ENCODE data around the gene CXXC1.
"Not testable (repeated sequence)": the region's sequence is repeated elsewhere in the genome, so short reads cannot be mapped to it uniquely, and the experiment has no call there.

CXXC1 gene

DNA sequence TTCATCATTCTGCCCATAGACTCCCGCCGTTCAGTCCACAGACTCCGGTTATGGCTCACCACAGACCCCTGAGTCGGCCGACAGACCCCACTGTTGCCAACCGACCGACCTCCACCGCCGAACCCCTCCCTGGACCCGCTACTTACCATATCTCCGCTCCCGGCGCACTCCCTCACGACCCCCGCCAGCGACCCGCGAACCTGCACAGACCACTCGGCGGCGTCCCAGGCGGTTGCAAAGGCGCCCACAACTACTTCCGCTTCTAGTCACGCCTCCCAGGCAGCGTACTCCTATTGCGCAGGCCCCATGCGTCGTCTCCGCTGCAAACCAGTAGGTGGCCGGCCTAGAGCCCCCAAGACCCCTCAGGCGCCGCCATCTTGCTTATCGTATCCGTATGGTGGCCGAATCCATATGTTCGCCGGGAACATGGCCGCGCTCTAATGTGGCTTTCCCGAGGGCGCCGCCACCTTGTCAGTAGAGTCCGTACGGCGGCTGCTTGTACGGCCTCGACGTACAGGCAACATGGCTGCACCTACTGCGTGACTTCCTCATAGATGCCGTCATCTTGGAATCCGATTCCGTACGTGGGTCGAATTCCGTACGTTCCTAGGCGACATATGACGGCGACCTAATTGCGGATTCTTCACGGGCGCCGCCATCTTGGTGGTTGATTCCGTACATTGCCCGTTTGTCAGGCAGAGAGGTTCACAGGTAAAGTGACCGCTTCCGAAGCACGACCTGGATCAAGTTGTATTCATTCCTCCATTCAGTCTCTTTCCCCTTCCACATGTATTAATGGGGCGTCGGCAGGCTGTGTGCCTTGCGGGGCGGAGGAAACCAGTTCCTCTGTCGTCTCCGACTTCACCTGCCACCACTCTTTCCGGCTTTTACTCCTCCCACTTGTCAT, at the start of gene CXXC1:
Gene CXXC1 (minus strand): TSS at position 252 of the 907 bp plus-strand sequence. CDS start 103 bp downstream, at position 149.
- DNase-seq (ENCODE audit: low spot score), result peak; percentile 98

DNA sequence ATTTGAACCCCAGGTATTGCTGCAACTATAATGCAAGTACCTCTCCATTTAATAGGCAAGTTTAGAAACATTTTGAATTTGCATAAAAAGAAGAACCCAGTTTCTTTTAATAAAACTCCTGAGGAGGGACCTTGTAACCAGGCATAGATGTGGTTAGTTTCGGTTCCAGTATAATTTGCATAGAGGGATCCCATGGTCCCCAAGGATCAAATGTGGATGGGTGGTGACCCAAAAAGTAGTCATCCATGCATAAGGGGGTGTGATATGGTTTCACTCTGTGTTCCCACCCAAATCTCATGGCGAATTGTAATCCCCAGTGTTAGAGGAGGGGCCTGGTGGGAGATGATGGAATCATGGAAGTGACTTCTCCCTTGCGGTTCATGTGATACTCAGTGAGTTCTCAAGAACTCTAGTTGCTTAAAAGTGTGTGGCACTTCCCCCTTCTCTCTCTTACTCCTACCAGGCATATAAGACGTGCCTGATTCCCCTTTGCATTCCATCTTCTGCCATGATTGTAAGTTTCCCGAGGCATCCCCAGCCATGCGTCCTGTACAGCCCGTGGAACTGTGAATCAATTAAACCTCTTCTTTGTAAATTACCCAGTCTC, 47.2 kb upstream of the CXXC1 start:
- no peak for DNase-seq (ENCODE audit: low spot score)

DNA sequence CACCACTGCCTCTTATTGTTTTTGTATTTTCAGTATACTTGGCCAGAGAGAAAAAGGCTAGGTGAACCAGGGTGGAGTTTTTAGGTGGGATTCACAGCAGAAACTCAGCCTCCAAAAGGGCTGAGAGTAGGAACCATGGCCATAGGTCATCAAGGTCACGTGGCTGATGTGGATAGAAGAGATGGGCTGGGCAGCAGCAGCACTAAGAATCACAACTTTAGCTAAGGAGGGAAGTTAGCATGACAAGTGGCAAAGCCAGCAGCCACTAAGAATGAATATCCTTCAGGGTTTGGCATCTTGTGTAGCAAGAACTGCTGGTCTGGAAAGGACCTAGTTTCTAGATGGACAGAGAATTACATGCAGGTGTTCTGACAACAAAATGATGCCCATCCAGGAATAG, 44.2 kb upstream of the CXXC1 start:
- DNase-seq (ENCODE audit: low spot score), result no peak

DNA sequence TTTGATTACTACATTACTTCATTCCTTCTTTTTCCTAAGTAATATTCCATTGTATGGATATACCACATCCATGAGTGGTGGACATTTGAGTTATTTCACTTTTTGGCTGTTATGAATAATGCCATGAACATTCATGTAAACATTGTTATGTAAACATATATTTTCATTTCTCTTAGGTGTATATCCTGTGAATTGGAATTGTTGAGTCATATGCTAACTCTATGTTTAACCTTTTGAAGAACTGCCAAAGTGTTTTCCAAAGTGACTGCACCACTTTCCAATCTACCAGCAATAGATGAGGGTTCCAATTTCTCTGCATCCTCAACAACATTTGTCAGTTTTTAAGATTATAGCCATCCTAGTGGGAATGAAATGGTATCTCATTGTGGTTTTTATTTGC, 42.7 kb upstream of the CXXC1 start:
- no peak for DNase-seq (ENCODE audit: low spot score)

DNA sequence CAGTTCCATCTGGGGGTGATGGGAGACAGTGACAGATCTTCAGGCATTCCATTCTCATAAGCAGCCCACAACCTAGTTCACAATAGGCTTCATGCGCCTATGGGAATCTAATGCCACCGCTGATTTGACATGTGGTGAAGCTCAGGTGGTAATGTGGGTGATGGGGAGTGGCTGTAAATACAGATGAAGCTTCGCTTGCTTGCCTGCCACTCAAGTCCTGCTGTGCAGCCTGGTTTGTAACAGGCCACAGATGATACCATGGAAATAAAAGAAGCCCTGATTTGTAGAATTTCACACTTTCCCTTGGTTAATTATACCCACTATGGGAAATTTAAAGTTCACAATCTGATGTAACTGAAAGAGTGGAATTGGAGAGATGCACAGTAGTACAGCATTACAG, 40.5 kb upstream of the CXXC1 start:
- no peak for DNase-seq (ENCODE audit: low spot score)

DNA sequence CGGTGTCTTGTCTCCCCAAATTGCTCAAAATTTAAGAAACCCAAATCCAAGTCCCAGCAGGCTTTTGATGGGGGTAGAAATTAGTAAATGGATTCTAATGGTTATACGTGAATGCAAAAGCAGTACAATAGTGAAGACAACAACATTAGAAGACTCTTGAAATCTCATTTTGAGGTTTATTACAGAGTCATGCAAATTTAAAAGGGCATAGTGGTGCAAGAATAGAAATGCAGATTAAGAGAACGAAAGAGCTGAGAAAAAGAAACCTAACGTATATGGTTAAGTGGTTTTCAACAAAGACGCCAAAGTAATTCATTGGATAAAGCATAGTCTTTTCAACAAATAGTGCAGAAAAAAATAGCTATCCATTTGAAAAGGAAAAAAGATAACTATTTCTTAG, 33.2 kb upstream of the CXXC1 start:
- DNase-seq (ENCODE audit: low spot score), result no peak

DNA sequence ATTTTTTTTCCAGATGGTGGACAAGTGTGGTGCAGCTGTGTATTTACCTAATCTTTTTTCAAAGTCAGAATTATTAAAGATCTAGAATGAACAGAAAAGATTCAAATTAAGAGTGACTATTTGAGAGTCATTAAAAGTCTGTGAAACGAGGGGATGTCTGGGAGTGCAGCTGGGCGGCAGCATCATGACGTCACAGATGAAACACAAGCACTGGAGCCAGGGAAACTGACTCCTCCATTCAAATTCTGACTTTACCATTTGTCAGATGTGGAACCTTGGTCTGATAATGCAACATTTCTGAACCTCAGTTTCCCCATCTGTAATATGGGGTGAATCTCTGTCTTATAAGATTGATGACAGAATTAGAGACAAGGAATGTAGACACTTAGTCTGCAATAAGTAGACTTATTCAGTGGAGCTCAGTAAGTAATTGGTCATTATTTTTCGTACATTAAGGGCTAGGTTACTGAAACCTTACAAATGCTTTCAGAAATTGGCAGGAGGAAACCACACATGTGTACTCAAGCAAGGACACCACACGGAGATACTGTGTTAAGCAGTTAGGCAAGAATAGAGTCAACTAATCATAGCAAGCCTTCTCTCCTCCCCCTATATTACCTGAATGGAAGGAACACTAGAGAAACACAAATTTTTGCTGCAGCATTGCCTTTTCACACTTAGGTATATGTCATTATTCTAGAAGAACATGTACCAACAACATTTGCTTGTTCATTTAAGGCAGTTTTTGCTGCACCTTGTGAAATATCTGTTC, 27.8 kb upstream of the CXXC1 start:
- no peak for DNase-seq (ENCODE audit: low spot score)

DNA sequence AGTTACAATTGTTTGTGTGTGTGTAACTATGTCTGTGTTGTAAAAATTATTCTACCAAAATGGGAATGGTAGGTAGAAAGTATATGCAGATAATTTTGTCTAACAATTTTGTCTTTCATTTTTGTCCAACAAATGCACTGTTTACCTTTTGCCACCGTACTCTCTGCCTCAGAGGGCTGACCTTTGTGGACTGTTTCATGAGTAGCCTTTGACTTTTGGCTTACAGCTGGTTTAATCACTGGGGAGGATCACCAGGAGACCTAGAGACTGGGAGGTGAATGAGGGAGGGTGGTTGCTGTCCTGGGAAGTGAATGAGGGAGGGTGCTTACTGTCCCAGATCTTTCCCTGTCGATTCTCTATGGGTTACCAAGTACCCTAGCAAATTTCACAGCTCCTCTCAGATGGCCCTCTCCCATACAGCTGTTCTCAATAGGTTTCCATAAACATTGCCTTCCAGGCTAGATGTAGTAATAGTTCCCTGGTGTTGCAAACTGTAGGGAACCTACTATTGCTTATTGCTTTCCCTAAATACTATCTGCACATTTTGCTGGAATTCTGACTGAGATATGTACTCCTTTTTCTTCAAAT, 26.5 kb upstream of the CXXC1 start:
- no peak for DNase-seq (ENCODE audit: low spot score)

DNA sequence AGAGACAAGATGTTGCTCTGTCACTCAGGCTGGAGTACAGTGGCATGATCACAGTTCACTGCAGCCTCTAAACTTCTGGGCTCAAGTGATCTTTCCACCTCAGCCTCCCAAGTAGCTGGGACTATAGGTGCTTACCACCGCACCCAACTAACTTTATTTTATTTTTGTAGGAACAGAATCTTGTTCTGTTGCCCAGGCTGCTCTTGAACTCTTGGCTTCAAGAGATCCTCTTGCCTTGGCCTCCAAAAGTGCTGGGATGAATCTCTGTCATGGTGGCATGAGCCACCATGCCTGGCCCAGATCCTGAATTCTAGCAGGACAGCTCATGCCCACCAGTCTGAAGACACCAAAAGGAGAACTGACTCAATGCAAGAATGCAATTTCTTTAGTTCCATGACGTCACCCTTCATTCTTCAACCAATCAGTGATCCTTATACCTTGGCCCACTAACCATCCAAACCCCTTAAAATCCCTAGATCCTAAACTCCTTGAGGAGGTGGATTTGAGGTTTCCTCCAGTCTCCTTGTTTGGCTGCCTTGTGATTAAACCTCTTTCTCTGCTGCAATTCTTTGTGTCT, 25.6 kb upstream of the CXXC1 start:
- DNase-seq (ENCODE audit: low spot score), result no peak

DNA sequence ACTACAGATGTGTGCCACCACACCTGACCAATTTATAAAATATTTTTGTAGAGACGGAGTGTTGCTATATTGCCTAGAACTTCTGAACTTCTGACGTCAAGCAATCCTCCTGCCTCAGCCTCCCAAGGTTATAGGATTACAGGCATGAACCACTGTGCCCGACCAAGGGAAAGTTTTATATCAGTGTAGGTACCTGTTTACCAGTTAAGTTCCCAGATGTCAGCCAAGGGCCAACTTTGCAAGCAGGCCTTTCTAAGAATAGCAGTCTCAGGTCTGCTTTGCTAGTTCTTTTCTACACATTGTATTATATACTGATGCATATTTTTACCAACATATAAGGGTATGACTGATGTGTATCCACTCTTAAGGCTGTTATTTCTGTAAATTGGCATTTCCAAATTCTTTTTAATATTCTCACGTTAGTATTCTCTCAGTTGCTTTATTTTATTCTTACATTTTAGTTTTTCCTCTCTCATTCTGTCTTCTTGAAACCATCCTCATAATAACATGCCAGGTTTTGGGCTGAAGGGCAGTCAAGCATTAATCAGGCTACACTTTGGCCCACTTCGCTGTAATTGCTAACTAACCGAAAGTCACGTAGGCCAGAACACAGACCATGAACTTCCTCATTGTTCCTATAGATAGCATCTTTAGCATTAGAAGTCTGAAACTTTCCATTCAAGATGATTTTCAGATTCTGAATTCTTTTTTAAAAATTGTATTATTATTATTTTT, 25.0 kb upstream of the CXXC1 start:
- DNase-seq (ENCODE audit: low spot score), result no peak

DNA sequence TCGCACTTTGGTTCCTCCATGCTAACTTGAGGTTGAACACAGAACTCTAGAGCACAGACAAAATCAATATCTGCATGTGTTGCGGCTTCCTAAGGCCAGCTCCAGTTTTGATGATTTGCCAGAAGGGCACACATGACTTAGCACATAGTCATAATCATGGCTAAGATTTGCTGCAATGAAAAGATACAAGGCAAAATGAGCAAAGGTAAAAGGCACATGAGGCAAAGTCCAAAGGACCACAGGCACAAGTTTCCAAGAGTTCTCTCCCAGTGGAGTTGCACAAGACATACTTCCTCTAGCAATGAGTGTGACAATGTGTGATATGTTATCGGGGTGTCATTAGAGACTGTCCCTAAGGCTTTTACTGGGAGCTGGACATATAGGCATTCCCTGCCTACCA, 24.2 kb upstream of the CXXC1 start:
- no peak for DNase-seq (ENCODE audit: low spot score)

DNA sequence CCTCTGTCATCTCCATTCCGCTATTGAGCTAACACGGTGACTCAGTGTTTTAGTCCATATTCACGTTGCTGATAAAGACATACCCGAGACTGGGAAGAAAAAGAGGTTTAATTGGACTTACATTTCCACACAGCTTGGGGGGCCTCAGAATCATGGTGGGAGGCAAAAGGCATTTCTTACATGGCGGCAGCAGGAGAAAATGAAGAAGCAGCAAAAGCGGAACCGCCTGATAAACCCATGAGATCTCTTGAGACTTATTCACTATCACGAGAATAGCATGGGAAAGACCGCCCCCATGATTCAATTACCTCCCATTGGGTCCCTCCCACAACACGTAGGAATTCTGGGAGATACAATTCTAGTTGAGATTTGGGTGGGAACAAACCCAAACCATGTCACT, 22.6 kb upstream of the CXXC1 start:
- DNase-seq (ENCODE audit: low spot score), result no peak

DNA sequence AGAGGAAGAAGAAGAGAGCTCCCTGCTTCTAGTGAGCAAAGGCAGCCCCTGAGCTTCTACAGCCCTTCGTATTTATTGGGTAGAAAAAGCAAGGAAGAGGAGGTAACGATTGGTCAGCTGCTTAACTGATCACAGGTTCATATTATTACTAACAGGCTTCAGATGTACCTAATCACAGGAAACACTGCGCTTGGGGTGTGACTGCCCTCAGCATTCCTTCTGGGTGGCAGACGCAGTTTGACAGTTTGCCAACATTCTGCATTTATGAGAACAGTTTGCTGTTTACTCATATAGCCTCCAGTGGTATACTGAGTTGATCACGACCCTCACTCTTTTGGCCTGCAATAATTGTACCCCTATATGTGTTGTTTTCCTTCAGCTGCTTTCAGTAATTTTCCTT, 21.4 kb upstream of the CXXC1 start:
- not testable (repeated sequence) for DNase-seq (ENCODE audit: low spot score)

DNA sequence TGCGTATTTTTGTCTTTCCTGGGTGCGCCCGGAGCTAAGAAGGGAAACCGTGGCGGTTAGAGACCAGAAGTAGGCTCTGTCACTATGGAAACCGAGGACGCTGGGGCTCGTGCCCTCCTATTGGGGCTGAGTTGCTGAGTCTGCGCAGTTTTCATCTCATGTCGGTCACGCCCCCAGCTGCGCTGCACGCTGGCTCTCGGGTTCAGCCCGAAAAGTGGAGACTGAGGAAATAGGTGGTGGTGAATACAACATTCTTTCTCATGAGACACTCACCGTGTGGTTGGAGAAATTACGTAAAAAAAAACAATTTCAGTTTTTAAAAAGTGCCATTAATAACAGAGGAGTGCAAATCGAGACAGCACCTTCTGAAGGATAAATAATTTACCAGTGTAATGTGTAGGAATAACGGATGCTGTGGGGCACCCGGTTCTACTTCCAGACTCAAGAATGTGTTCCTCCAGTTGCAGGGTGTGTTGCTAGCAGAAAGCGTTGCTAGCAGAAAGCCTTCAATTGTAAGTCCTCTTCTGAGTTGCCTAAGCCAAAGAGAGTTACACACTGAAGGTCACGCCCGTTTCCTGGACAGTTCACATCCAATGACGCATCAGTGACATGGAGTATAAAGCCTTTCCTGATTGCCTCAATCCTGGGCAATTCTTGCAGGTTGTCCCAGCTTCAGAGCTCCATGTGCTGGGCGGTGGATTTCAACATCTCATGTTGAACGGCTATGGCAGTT, 20.4 kb upstream of the CXXC1 start:
- DNase-seq (ENCODE audit: low spot score), result peak; percentile 94

DNA sequence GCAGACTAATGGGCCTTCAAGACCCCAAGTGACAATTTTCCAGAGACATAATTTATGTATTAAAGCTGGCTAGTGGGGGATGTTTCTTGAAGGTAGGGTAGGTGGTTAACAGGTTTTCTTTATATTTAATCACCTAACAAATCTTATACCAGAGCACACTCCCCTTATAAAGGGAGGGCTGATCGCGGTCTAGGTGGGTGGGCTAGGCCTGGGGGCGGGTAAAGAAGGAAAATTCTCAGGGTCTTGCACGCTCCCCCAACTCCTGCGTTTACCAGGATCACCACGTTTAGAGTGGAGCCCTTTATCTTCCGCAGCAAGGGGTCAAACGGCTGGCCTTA, 19.9 kb upstream of the CXXC1 start:
- no peak for DNase-seq (ENCODE audit: low spot score)

DNA sequence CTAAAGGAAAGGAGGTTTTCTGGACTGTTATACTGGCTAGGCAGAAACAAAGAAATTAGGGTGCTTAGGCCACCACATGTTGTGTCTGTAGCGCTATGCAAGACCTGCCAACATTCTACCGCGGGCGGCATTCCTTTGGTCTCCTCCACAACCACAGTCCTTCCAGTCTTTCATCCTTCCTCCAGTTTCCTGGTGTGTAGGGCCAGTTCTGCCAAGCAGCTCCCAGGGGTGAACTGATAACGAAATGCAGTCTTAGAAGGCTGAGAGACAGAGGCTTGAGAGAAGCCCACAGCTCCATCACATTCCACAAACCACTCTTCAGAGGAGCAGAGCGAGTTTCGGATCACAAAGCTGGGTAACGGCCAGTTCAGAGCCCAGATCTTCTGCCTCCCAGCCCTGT, 19.5 kb upstream of the CXXC1 start:
- no peak for DNase-seq (ENCODE audit: low spot score)

DNA sequence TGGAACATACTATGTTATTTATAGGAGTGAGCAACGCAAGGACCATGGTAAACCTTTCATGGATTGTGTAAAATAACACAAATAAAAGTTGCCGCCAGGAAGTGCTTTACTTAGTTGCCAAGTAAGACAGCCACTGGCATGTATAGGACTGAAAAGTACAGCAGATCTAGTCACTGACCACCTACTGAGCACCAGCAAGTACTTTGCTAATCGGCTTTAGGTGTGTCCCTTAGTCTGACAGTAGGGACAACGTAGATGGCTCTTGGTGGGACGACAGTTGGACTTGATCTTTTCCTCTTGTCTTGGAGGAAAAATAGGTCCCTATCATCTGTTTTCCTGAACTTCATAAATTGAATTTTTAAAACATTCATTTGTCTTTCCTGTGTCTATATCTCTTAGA, 13.6 kb upstream of the CXXC1 start:
- no peak for DNase-seq (ENCODE audit: low spot score)

DNA sequence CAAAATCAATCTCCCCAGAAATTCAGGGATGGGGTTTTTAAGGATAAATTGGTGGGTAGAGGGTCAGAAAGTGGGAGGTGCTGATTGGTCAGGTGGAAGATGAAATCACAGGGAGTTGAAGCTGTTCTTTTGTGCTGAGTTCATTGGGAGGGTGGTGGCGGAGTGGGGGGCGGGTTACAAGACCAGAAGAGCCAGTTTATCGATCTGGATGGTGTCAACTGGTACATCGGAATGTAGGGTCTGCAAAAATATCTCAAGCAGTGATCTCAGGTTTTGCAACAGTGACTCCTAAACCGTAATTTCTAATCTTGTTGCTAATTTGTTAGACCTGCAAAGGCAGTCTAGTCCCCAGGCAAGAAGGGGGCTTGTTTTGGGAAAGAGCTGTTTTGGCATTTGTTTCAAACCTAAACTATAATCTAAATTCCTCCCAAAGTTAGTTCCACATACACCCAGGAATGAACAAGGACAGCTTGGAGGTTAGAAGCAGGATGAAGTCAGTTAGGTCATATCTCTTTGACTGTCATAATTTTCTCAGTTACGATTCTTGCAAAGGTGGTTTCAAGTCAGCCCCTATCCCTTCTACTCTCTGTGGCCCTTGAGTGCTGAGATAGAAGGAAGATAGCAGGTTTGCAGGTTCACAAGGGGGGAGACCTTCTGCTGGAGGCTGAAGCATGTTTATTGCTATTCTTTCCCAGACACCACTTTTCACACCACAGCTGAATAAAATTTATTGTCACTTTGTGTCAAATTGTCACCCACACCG, 12.3 kb upstream of the CXXC1 start:
- DNase-seq (ENCODE audit: low spot score), result no peak

DNA sequence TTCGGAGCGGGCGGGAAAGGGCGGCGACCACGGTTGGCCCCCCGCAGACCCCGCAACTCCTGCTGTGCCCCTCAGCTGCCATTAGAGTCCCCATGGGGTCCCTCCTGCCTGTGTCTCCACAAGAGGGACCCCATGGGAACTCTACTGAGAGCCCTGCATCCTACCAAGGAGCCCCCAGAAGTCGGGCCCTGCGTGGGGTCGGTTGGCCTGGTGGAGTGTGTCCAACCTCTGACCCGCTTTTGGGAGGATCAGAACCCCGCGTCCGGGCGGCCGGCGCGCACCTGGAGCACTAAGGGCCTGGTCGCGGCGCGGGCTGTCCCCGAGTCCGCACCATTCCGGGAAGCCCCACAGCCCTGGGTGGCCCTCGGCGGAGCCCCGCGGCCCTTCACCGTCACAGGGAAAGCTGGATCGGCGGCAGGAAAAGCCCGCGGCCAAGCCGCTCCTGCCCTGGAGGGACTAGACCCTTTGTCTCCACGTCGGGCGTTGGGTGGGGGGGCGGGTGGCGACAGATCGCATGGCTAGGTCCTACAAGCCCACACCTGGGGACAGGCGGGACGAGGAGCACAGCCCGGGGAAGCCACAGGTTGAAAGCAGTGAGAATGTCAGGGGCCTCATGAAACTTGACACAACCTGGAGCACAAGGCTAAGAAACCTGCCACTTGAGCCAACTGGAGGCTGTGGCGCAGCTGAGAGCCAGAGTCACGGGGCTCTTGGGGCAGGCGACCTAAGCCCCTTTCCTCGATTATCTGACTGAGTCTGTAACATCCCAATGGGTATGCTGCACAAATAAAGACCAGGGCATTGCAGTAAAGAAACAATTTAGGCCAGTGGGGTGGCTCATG, 11.2 kb upstream of the CXXC1 start:
- no peak for DNase-seq (ENCODE audit: low spot score)
